ENCODE measurements around the gene PLCD3.

The PLCD3 gene

DNA sequence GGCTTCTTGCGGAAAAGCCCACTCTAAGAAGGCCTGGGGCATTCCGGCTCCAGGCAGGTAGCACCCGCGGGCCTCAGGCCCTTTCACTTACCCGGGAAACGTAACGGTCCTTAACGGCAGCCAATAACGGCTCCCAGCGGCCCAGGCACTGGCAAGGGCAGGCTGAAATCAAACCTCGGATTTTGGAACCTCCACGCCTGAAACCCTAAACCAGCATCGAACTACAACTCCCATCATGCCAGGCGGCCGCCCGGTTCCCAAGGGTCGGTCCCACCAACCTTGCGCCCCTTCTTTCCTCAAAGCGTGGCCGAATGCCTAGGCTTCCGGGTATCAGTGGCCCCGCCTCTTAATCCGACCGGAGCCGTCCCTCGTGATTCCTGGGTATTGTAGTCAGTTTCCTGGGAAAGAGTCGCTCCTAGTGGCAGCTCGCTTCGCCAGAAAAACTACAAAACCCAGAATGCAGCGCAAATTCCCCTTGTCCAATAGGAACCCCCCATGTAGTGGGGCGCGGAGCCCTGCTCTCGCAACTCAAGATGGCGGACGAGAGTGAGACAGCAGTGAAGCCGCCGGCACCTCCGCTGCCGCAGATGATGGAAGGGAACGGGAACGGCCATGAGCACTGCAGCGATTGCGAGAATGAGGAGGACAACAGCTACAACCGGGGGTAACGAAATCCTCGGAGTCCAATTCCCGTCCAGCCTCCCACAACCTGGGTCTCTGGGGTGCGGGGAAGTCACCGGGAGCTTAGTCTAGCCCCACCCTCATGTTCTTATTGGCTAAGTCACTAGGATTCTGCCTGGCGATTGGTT is 71.3 kb downstream of the PLCD3 start, which contains the start of gene NMT1:
TSS of gene NMT1 (plus strand) at position 521 of the 809 bp plus-strand sequence. CDS start at position 534, 13 bp downstream.
- DNase-seq, result peak; percentile 99

DNA sequence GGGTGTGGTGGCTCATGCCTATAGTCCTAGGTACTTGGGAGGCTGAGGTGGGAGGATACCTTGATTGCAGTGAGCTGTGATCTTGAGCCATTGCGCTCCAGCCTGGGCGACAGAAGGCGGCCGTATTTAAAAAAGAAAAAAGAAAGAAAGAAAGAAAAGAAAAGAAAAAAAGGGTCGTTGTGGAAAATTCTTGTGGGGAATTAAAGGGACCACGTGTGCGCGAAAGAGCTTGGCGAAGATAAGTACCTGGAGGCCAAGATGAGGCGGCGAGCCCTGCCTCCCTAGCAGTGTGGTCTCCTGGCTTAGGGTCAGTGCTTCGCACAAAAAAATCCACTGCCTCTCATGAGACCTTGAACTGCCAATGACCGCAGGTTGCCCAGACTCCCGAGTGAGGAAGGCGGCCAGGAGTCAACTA is 71.9 kb downstream of the PLCD3 start:
- DNase-seq, result no peak

All from COR-L47 (cell line).